ENCODE results near the gene LEMD2.

The LEMD2 gene

GRCh38 chr6:33757906-33758305, 31.0 kb downstream of the LEMD2 start:
- no peak for DNase-seq (ENCODE audit: low read depth in 2 of 2, low spot score in 1 of 2)

GRCh38 chr6:33757113-33757512, 31.8 kb downstream of the LEMD2 start:
- no peak for DNase-seq (ENCODE audit: low read depth in 2 of 2, low spot score in 1 of 2)

GRCh38 chr6:33756211-33756954, 32.5 kb downstream of the LEMD2 start:
- DNase-seq (ENCODE audit: low read depth in 2 of 2, low spot score in 1 of 2), result no peak

GRCh38 chr6:33755070-33755869, 33.7 kb downstream of the LEMD2 start:
- DNase-seq (ENCODE audit: low read depth in 2 of 2, low spot score in 1 of 2), result no peak

- DNase-seq (ENCODE audit: low read depth in 2 of 2, low spot score in 1 of 2), result no peak
Observed at GRCh38 chr6:33754222-33754621, 34.7 kb downstream of the LEMD2 start.

- no peak for DNase-seq (ENCODE audit: low read depth in 2 of 2, low spot score in 1 of 2)
Observed at GRCh38 chr6:33752646-33753015, 36.3 kb downstream of the LEMD2 start.

GRCh38 chr6:33751771-33752645, 36.9 kb downstream of the LEMD2 start:
- DNase-seq (ENCODE audit: low read depth in 2 of 2, low spot score in 1 of 2), result no peak

GRCh38 chr6:33750244-33750991, 38.5 kb downstream of the LEMD2 start:
- no peak for DNase-seq (ENCODE audit: low read depth in 2 of 2, low spot score in 1 of 2)

GRCh38 chr6:33749401-33749800, 39.5 kb downstream of the LEMD2 start:
- no peak for DNase-seq (ENCODE audit: low read depth in 2 of 2, low spot score in 1 of 2)

GRCh38 chr6:33748841-33749240, 40.1 kb downstream of the LEMD2 start:
- no peak for DNase-seq (ENCODE audit: low read depth in 2 of 2, low spot score in 1 of 2)

- DNase-seq (ENCODE audit: low read depth in 2 of 2, low spot score in 1 of 2), result no peak
Observed at GRCh38 chr6:33747823-33748222, 41.1 kb downstream of the LEMD2 start.

- no peak for DNase-seq (ENCODE audit: low read depth in 2 of 2, low spot score in 1 of 2)
Observed at GRCh38 chr6:33746651-33747100, 42.3 kb downstream of the LEMD2 start, which contains the start of gene IP6K3. Gene IP6K3 (minus strand): TSS chr6:33746905. CDS start chr6:33735476, 11,429 bp downstream.

GRCh38 chr6:33746036-33746600, 42.8 kb downstream of the LEMD2 start:
- no peak for DNase-seq (ENCODE audit: low read depth in 2 of 2, low spot score in 1 of 2)

- DNase-seq (ENCODE audit: low read depth in 2 of 2, low spot score in 1 of 2), result no peak
Observed at GRCh38 chr6:33745548-33745947, 43.4 kb downstream of the LEMD2 start.

GRCh38 chr6:33744895-33745546, 43.9 kb downstream of the LEMD2 start:
- DNase-seq (ENCODE audit: low read depth in 2 of 2, low spot score in 1 of 2), result no peak

GRCh38 chr6:33744001-33744848, 44.7 kb downstream of the LEMD2 start:
- peak; percentile 41 to 55 for DNase-seq (ENCODE audit: low read depth in 2 of 2, low spot score in 1 of 2)

GRCh38 chr6:33742837-33743236, 46.1 kb downstream of the LEMD2 start:
- DNase-seq (ENCODE audit: low read depth in 2 of 2, low spot score in 1 of 2), result no peak

- DNase-seq (ENCODE audit: low read depth in 2 of 2, low spot score in 1 of 2), result no peak
Observed at GRCh38 chr6:33742092-33742491, 46.8 kb downstream of the LEMD2 start.

GRCh38 chr6:33740794-33741193, 48.1 kb downstream of the LEMD2 start:
- DNase-seq (ENCODE audit: low read depth in 2 of 2, low spot score in 1 of 2), result no peak

Data from stimulated activated CD8-positive, alpha-beta memory T cell treated with anti-CD3 and anti-CD28 coated beads, Interleukin-4, amount 100 ng/mL, for 4 hours (primary cell).